Measurements from ENCODE around the gene SFTPA2.
"Not testable (repeated sequence)": the region's sequence is repeated elsewhere in the genome, so short reads cannot be mapped to it uniquely, and the experiment has no call there.

The SFTPA2 gene

DNA sequence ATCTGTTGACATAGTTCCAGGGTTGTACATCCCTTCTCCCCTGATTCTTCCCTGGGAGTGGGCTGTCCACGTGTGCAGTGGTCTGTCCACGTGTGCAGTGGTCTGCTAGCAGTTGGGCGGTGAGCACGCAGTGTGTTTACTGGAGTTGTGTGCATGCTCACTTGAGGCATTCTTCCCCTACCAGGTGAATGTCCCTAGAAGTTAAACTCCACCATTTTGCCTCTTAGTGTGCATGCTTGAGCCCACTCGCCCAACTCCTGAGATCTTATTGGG is 26.4 kb downstream of the SFTPA2 start:
- not testable (repeated sequence) for H3K27me3 ChIP-seq (ENCODE audit: insufficient read depth, low read length); H3K9ac ChIP-seq (ENCODE audit: low read depth, low read length); H3K9me3 ChIP-seq (ENCODE audit: insufficient read depth, low read depth, low read length); H3K4me1 ChIP-seq (ENCODE audit: insufficient read depth, low read length); H3K27ac ChIP-seq (ENCODE audit: low read depth, low read length); H3K36me3 ChIP-seq (ENCODE audit: insufficient read depth, low read length); H3K4me3 ChIP-seq (ENCODE audit: low read length)
- WGBS, result 95% methylated on average over 1 of the region's 5 CpGs

DNA sequence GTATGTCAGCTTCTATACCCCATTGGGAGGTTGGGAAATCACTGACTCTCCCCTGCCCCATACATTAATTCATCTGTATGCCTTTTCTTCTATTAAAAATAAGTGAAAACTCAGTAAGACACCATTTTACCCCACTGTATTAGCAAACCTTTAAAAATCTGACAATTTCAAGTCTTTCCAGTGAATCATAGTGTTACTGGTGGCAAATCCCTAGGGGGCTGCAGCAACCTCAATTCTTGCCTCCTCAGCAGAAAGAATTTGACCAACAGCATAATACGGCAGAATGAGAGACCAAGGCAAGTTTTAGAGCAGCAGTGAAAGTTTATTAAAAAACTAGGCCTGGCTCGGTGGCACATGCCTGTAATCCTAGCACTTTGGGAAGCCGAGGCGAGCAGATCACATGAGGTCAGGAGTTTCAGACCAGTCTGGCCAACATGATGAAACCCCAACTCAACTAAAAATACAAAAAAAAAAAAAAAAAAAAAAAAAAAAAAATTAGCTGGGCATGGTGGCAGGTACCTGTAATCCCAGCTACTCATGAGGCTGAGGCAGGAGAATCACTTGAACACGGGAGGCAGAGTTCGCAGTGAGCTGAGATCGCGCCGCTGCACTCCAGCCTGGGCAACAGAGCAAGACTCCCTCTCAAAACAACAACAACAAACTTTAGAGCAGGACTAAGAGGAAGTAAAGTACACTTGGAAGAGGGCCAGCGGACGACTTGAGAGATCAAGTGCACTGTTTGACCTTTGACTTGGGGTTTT is 26.9 kb downstream of the SFTPA2 start:
- WGBS, result 94% methylated on average over 6 of the region's 11 CpGs
- H3K4me3 ChIP-seq (ENCODE audit: low read length); H3K27ac ChIP-seq (ENCODE audit: low read depth, low read length); H3K27me3 ChIP-seq (ENCODE audit: insufficient read depth, low read length); H3K4me1 ChIP-seq (ENCODE audit: insufficient read depth, low read length); H3K36me3 ChIP-seq (ENCODE audit: insufficient read depth, low read length); H3K9ac ChIP-seq (ENCODE audit: low read depth, low read length); H3K9me3 ChIP-seq (ENCODE audit: insufficient read depth, low read depth, low read length): not testable (repeated sequence)

DNA sequence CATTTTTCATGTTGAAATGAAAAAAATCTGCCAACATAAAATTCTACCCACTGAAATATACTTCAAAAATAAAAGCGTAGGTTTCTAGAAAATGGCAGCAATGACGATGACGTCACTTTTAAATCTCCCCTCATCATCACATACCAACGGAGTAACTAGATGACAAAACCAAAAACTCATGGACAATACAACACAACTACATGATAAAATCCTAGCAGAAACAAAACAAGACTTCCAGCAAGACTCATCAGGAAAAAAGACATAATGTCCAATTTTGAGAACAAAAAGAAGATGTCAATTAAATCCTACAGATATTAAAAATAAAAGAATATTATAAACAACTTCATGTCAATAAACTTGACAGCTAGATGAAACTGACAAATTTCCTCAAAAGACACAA is 31.9 kb downstream of the SFTPA2 start:
- H3K27me3 ChIP-seq (ENCODE audit: insufficient read depth, low read length); H3K4me3 ChIP-seq (ENCODE audit: low read length); H3K36me3 ChIP-seq (ENCODE audit: insufficient read depth, low read length); H3K9me3 ChIP-seq (ENCODE audit: insufficient read depth, low read depth, low read length); H3K4me1 ChIP-seq (ENCODE audit: insufficient read depth, low read length); H3K27ac ChIP-seq (ENCODE audit: low read depth, low read length); H3K9ac ChIP-seq (ENCODE audit: low read depth, low read length): not testable (repeated sequence)
- 97% methylated on average over 4 of the region's 4 CpGs for WGBS

DNA sequence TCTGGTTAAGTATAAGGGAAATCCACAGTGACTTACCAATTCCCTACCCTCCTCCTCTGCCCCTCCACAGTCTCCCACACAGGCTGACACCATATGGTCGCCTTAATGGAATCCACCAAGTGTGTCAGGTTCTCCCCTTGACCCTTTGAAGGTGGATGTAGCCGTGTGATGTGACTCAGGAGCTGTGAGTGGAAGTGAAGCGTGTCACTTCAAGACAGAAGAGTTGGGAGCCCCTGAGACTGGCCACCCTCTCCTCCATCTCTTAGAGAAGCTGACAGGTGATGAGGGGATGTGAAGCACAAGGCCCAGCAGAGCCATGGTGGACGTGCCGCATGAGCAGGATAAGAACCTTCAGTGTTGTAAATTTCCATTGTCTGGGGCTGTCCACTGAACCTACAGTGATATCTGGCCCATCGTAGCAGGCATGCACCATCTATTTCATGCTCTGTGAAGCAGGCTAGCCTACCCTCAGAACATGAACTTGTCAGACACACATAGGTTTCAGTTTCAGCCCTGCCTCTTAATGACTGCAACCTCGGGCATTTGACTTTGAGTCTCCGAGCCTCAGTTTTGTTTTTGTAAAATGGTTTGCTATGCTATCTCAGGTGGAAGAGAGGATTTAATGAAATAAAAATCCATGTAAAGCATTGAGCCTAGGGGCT is 35.0 kb downstream of the SFTPA2 start:
- not testable (repeated sequence) for H3K9ac ChIP-seq (ENCODE audit: low read depth, low read length); H3K27me3 ChIP-seq (ENCODE audit: insufficient read depth, low read length); H3K9me3 ChIP-seq (ENCODE audit: insufficient read depth, low read depth, low read length); H3K4me1 ChIP-seq (ENCODE audit: insufficient read depth, low read length); H3K36me3 ChIP-seq (ENCODE audit: insufficient read depth, low read length); H3K4me3 ChIP-seq (ENCODE audit: low read length); H3K27ac ChIP-seq (ENCODE audit: low read depth, low read length)
- 88% methylated on average over 5 of the region's 8 CpGs for WGBS

DNA sequence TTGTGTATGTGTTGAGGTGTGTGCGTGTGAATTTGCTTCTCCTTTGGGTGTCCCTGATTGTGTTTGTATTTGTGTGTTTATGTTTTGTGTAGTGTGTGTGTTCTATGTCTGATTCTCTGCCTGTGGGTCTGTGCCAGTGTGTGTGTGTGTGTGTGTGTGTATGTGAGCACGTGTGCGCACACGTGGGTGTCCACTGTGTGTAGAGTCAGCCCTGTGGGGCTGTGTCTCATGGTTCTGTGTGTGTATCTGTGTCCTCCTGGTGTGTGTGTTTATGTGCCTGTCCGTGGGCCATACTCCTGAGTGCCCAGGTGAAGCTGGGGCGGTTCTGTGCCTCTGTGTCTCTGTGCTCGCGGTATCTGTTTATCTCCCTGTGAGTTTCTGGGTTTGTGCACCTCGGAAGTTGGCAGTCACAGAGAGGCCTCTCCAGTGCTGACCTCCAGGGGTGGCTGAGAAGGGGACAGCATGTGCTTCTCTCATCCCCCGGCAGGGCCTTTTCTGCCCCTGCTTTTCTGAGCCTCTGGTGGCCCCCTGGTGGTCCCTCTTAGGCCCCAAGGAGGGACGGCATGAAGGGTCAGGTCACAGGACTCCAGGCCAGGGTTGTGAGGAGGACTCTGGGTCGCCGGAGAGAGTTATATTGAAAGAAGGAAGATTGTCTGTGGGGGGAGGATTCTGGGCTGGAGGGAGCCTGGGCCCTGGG is 36.9 kb downstream of the SFTPA2 start:
- not testable (repeated sequence) for H3K27me3 ChIP-seq (ENCODE audit: insufficient read depth, low read length); H3K9ac ChIP-seq (ENCODE audit: low read depth, low read length); H3K9me3 ChIP-seq (ENCODE audit: insufficient read depth, low read depth, low read length); H3K36me3 ChIP-seq (ENCODE audit: insufficient read depth, low read length); H3K27ac ChIP-seq (ENCODE audit: low read depth, low read length); H3K4me1 ChIP-seq (ENCODE audit: insufficient read depth, low read length); H3K4me3 ChIP-seq (ENCODE audit: low read length)
- WGBS, result 93% methylated on average over 6 of the region's 13 CpGs

DNA sequence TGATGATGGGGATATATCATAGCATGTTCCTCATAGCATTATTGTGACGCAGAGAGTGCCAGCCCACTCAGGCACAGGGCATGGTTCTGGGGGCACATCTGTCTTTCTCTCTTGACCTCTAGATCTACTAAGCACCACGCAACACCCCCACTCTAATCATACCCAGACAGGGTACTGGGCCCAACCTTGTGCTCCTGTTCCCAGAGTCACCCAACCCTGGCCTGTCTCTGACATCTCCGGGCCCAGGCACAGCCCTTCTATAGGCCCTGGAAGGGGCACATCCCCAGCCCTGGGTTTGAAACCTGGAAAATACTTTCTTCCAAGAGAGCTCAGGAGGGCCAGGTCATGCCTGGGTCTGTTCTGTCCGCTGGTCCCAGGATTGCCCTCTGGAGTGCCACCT is 37.7 kb downstream of the SFTPA2 start:
- not testable (repeated sequence) for H3K27ac ChIP-seq (ENCODE audit: low read depth, low read length); H3K4me3 ChIP-seq (ENCODE audit: low read length); H3K36me3 ChIP-seq (ENCODE audit: insufficient read depth, low read length); H3K4me1 ChIP-seq (ENCODE audit: insufficient read depth, low read length); H3K9ac ChIP-seq (ENCODE audit: low read depth, low read length); H3K9me3 ChIP-seq (ENCODE audit: insufficient read depth, low read depth, low read length); H3K27me3 ChIP-seq (ENCODE audit: insufficient read depth, low read length)
- WGBS, result 98% methylated on average over 3 of the region's 4 CpGs

DNA sequence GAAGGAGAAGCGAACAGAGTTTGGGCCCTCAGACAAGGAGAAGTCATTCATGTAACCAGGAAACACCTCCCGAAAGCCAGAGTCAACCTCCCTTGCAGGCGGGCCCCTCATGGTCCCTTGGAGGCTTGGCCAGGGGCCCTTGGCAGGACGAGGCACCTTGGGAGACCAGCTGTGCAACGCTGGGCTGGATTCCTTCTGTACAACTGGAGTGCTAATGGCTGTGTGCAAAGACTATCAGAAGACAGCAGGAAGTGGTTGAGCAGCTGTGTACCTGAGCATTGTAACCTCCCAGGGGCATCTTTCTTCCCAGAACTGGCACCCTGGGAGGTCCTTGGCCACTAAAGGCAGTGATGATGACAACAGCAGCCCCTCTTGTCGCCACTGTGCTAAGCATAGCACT is 38.5 kb downstream of the SFTPA2 start:
- not testable (repeated sequence) for H3K4me1 ChIP-seq (ENCODE audit: insufficient read depth, low read length); H3K27me3 ChIP-seq (ENCODE audit: insufficient read depth, low read length); H3K27ac ChIP-seq (ENCODE audit: low read depth, low read length); H3K9me3 ChIP-seq (ENCODE audit: insufficient read depth, low read depth, low read length); H3K9ac ChIP-seq (ENCODE audit: low read depth, low read length); H3K4me3 ChIP-seq (ENCODE audit: low read length); H3K36me3 ChIP-seq (ENCODE audit: insufficient read depth, low read length)
- 85% methylated on average over 6 of the region's 6 CpGs for WGBS

DNA sequence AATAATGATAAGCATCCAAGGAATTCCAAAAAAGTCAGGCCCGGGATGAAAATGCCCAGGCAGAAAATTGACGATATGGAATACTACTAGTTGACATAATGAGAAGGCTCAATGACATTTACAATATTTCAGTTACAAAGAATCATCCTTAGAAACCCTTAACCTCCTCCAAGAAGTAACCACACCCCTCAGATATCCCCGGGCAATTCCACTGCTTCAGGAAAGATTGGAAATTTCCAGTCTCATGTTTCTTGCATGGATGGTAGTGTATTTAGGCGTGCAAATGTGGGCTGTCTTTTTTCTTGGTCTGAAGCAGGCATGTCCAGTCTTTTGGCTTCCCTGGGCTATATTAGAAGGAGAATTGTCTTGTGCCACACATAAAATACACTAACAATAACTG is 42.6 kb downstream of the SFTPA2 start:
- WGBS, result no CpG with 5 or more reads among the region's 4 CpGs
- H3K9ac ChIP-seq (ENCODE audit: low read depth, low read length); H3K27me3 ChIP-seq (ENCODE audit: insufficient read depth, low read length); H3K4me3 ChIP-seq (ENCODE audit: low read length); H3K27ac ChIP-seq (ENCODE audit: low read depth, low read length); H3K9me3 ChIP-seq (ENCODE audit: insufficient read depth, low read depth, low read length); H3K36me3 ChIP-seq (ENCODE audit: insufficient read depth, low read length); H3K4me1 ChIP-seq (ENCODE audit: insufficient read depth, low read length): not testable (repeated sequence)

DNA sequence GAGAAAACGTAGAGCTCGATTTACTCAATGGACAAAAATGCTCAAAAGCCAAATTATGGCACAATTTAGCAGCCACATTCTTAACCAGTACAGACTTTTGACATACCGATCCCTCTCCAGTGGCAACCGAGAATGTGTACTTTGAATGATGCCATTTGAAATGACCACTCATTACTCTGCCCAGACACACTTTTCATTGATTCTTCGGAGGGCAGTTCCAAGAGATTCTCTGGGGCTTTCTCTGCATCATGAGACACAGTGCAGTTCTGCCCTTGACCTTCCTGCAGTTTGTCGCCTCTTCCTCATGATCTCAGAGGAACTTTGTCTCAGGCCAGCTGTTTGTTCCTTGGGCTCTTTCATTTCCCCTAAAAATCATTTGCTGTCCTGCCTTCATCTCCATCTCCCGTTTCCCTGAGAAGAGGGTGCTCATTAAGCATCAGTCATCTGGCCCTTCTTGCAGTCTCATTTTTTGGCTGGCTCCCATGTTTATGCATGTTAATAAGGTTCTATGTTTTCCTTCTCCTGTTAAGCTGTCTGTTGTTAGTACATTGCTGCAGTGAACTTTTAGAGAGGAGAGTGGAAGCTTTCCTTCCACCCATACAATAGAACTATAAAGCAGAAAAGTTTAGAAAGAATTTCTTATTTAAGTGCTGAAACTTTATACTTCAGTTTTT is 43.5 kb downstream of the SFTPA2 start:
- H3K9me3 ChIP-seq (ENCODE audit: insufficient read depth, low read depth, low read length); H3K4me1 ChIP-seq (ENCODE audit: insufficient read depth, low read length); H3K36me3 ChIP-seq (ENCODE audit: insufficient read depth, low read length); H3K4me3 ChIP-seq (ENCODE audit: low read length); H3K9ac ChIP-seq (ENCODE audit: low read depth, low read length); H3K27me3 ChIP-seq (ENCODE audit: insufficient read depth, low read length); H3K27ac ChIP-seq (ENCODE audit: low read depth, low read length): not testable (repeated sequence)
- whole genome bisulfite sequencing, result 92% methylated on average over 4 of the region's 7 CpGs

DNA sequence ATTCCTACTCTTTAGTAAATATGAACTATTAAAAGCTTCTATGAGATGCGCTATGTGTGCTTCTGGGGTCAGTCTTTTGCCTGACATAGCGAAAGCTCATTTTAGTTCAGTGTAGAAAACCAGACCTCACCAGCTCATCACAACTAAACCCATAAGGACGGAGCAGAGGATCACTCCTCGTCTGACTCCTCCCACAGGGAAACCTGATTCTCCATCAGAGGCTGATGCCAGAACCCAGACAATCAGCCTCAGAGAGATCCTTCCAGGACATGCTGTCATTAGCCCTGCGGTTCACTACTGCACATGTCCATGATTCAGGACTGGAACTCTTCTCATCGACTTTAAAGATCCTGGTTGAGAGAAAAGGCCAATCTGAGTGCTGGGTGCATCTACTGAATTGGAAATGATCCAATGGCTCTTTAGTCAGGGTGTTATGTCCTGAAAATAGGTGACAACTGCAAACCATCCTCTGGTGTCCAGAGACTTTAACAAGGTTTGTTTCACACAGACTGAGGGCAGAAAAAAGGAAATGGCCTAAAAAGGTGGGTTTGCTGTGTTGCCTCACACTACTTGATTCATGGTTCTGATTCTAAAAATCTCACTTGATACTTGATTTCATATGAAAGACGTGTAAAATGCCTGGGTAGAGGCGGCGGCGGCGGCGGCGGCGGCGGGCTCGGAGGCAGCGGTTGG is 48.2 kb downstream of the SFTPA2 start, which contains the start of gene EIF5AL1:
Gene EIF5AL1 (plus strand): TSS at position 643 of the 693 bp plus-strand sequence. CDS start 117 bp downstream, outside the sequence.
- not testable (repeated sequence) for H3K4me3 ChIP-seq (ENCODE audit: low read length); H3K9me3 ChIP-seq (ENCODE audit: insufficient read depth, low read depth, low read length); H3K36me3 ChIP-seq (ENCODE audit: insufficient read depth, low read length); H3K4me1 ChIP-seq (ENCODE audit: insufficient read depth, low read length); H3K27me3 ChIP-seq (ENCODE audit: insufficient read depth, low read length); H3K27ac ChIP-seq (ENCODE audit: low read depth, low read length); H3K9ac ChIP-seq (ENCODE audit: low read depth, low read length)
- 79% methylated on average over 4 of the region's 17 CpGs for WGBS

DNA sequence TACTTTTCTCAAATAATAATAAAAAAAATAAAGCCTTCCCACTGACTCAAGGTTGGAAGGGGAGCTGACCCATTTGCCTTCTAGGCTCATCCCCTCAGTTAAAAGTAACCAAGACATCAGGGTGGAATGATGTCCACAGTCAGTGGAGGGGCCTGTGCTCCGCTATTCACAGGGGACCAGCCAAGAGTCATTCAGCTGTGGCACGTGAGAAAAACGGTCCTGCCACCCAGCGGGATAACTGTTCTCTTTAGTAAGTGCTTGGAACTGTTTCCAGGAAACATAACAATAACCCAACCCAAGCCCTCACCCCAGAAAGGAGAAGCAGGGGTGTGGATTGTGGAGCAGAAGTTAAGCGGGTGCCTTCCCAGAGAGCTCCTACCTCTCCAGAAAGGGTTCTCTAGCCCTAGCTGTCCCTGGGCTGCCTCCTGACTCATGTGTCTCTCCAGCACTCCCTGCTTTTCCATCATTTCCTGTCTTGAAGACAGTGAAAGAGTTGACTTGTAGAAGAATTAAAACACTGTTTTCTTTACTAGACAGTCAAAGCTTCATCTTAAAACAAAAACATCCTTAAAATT is 50.2 kb downstream of the SFTPA2 start:
- not testable (repeated sequence) for H3K27me3 ChIP-seq (ENCODE audit: insufficient read depth, low read length); H3K36me3 ChIP-seq (ENCODE audit: insufficient read depth, low read length); H3K4me3 ChIP-seq (ENCODE audit: low read length); H3K9ac ChIP-seq (ENCODE audit: low read depth, low read length); H3K9me3 ChIP-seq (ENCODE audit: insufficient read depth, low read depth, low read length); H3K27ac ChIP-seq (ENCODE audit: low read depth, low read length); H3K4me1 ChIP-seq (ENCODE audit: insufficient read depth, low read length)
- WGBS, result no CpG with 5 or more reads among the region's 5 CpGs

All from HUES64 (cell line).